ENCODE results near the gene TBC1D22A. TPM values are rescaled to one million over a fixed set of nuclear protein-coding genes. Genes with fewer than 3 reads are reported as not detected.
A peak's percentile ranks its signal among the peaks of the same experiment; 100 is the strongest.

Gene TBC1D22A
- polyA plus RNA-seq, 4 donors: 17.7 to 26.4 (median 21.0) TPM

GRCh38 chr22:46830841-46831240 is 68.4 kb downstream of the TBC1D22A start:
- Histone ChIP-seq H3K4me3 (ENCODE audit: low read depth in 1 of 3, low read length in 3 of 3) (no peak overlapping the region), H3K27ac (ENCODE audit: low read depth in 1 of 3, low read length in 2 of 3) (no peak overlapping the region), H3K27me3 (ENCODE audit: control insufficient read depth in 3 of 3, insufficient read depth in 3 of 3, low read length in 3 of 3) (no peaks in the 10 kb centered on the region), H3K36me3 (ENCODE audit: control insufficient read depth in 3 of 3, insufficient read depth in 2 of 3, low read depth in 1 of 3, low read length in 3 of 3) (peaks cover 0 to 32% (median 0%) of the 10 kb centered on the region in 3 donors), H3K4me1 (ENCODE audit: control insufficient read depth in 3 of 3, insufficient read depth in 2 of 3, low read depth in 1 of 3, low read length in 2 of 3) (peaks cover 0 to 4% (median 0%) of the 10 kb centered on the region in 3 donors), H3K9me3 (ENCODE audit: control insufficient read depth in 2 of 2, insufficient read depth in 1 of 2, low read depth in 1 of 2, low read length in 1 of 2) (peaks cover 0 to 17% of the 10 kb centered on the region in 2 donors)
- FAIRE-seq (no peak), DNase-seq (no peak)
- WGBS, 3 donors: 88 to 92% (median 90%) methylated on average over 8 of the region's 8 CpGs

GRCh38 chr22:46833228-46833627 is 70.8 kb downstream of the TBC1D22A start:
- peaks cover 0 to 20% of the 10 kb centered on the region in 2 donors for H3K9me3 ChIP-seq (ENCODE audit: control insufficient read depth in 2 of 2, insufficient read depth in 1 of 2, low read depth in 1 of 2, low read length in 1 of 2)
- FAIRE-seq (no peak), DNase-seq (peak in 1 of 2 donors; percentile 37)
- peaks cover 0 to 4% (median 0%) of the 10 kb centered on the region in 3 donors for H3K4me1 ChIP-seq (ENCODE audit: control insufficient read depth in 3 of 3, insufficient read depth in 2 of 3, low read depth in 1 of 3, low read length in 2 of 3)
- no peaks in the 10 kb centered on the region for H3K27me3 ChIP-seq (ENCODE audit: control insufficient read depth in 3 of 3, insufficient read depth in 3 of 3, low read length in 3 of 3)
- H3K27ac ChIP-seq (ENCODE audit: low read depth in 1 of 3, low read length in 2 of 3): no peak overlapping the region
- WGBS, 3 donors: 64 to 82% (median 81%) methylated on average over 6 of the region's 6 CpGs
- no peak overlapping the region for H3K4me3 ChIP-seq (ENCODE audit: low read depth in 1 of 3, low read length in 3 of 3)
- H3K36me3 ChIP-seq (ENCODE audit: control insufficient read depth in 3 of 3, insufficient read depth in 2 of 3, low read depth in 1 of 3, low read length in 3 of 3): peaks cover 0 to 18% (median 0%) of the 10 kb centered on the region in 3 donors

GRCh38 chr22:46834021-46834737 is 71.7 kb downstream of the TBC1D22A start:
- Histone ChIP-seq H3K36me3 (ENCODE audit: control insufficient read depth in 3 of 3, insufficient read depth in 2 of 3, low read depth in 1 of 3, low read length in 3 of 3) (peaks cover 0 to 13% (median 0%) of the 10 kb centered on the region in 3 donors), H3K27me3 (ENCODE audit: control insufficient read depth in 3 of 3, insufficient read depth in 3 of 3, low read length in 3 of 3) (no peaks in the 10 kb centered on the region), H3K9me3 (ENCODE audit: control insufficient read depth in 2 of 2, insufficient read depth in 1 of 2, low read depth in 1 of 2, low read length in 1 of 2) (peaks cover 0 to 20% of the 10 kb centered on the region in 2 donors), H3K4me3 (ENCODE audit: low read depth in 1 of 3, low read length in 3 of 3) (no peak overlapping the region), H3K27ac (ENCODE audit: low read depth in 1 of 3, low read length in 2 of 3) (no peak overlapping the region), H3K4me1 (ENCODE audit: control insufficient read depth in 3 of 3, insufficient read depth in 2 of 3, low read depth in 1 of 3, low read length in 2 of 3) (peaks cover 0 to 1% (median 0%) of the 10 kb centered on the region in 3 donors)
- FAIRE-seq: no peak
- WGBS, 3 donors: 95 to 100% (median 100%) methylated on average over 1 of the region's 1 CpG
- DNase-seq: no peak

GRCh38 chr22:46835288-46835687 is 72.8 kb downstream of the TBC1D22A start:
- no peaks in the 10 kb centered on the region for H3K4me1 ChIP-seq (ENCODE audit: control insufficient read depth in 3 of 3, insufficient read depth in 2 of 3, low read depth in 1 of 3, low read length in 2 of 3)
- H3K36me3 ChIP-seq (ENCODE audit: control insufficient read depth in 3 of 3, insufficient read depth in 2 of 3, low read depth in 1 of 3, low read length in 3 of 3): peaks cover 0 to 11% (median 0%) of the 10 kb centered on the region in 3 donors
- FAIRE-seq (no peak), DNase-seq (no peak)
- H3K9me3 ChIP-seq (ENCODE audit: control insufficient read depth in 2 of 2, insufficient read depth in 1 of 2, low read depth in 1 of 2, low read length in 1 of 2): peaks cover 0 to 20% of the 10 kb centered on the region in 2 donors
- no peak overlapping the region for H3K27ac ChIP-seq (ENCODE audit: low read depth in 1 of 3, low read length in 2 of 3)
- H3K4me3 ChIP-seq (ENCODE audit: low read depth in 1 of 3, low read length in 3 of 3): no peak overlapping the region
- H3K27me3 ChIP-seq (ENCODE audit: control insufficient read depth in 3 of 3, insufficient read depth in 3 of 3, low read length in 3 of 3): no peaks in the 10 kb centered on the region
- 98 to 99% (median 99%) methylated on average over 2 of the region's 2 CpGs for WGBS, 3 donors

- Histone ChIP-seq H3K9me3 (ENCODE audit: control insufficient read depth in 2 of 2, insufficient read depth in 1 of 2, low read depth in 1 of 2, low read length in 1 of 2) (peaks cover 0 to 20% of the 10 kb centered on the region in 2 donors), H3K4me3 (ENCODE audit: low read depth in 1 of 3, low read length in 3 of 3) (no peak overlapping the region), H3K27me3 (ENCODE audit: control insufficient read depth in 3 of 3, insufficient read depth in 3 of 3, low read length in 3 of 3) (no peaks in the 10 kb centered on the region), H3K36me3 (ENCODE audit: control insufficient read depth in 3 of 3, insufficient read depth in 2 of 3, low read depth in 1 of 3, low read length in 3 of 3) (peaks cover 0 to 11% (median 0%) of the 10 kb centered on the region in 3 donors), H3K4me1 (ENCODE audit: control insufficient read depth in 3 of 3, insufficient read depth in 2 of 3, low read depth in 1 of 3, low read length in 2 of 3) (no peaks in the 10 kb centered on the region), H3K27ac (ENCODE audit: low read depth in 1 of 3, low read length in 2 of 3) (no peak overlapping the region)
- no peak for FAIRE-seq
- WGBS, 3 donors: 98 to 100% (median 100%) methylated on average over 2 of the region's 2 CpGs
- no peak for DNase-seq
Observed at GRCh38 chr22:46835693-46836092, 73.2 kb downstream of the TBC1D22A start.

- Histone ChIP-seq H3K4me1 (ENCODE audit: control insufficient read depth in 3 of 3, insufficient read depth in 2 of 3, low read depth in 1 of 3, low read length in 2 of 3) (no peaks in the 10 kb centered on the region), H3K4me3 (ENCODE audit: low read depth in 1 of 3, low read length in 3 of 3) (no peak overlapping the region), H3K36me3 (ENCODE audit: control insufficient read depth in 3 of 3, insufficient read depth in 2 of 3, low read depth in 1 of 3, low read length in 3 of 3) (peaks cover 0 to 3% (median 0%) of the 10 kb centered on the region in 3 donors), H3K27ac (ENCODE audit: low read depth in 1 of 3, low read length in 2 of 3) (no peak overlapping the region), H3K27me3 (ENCODE audit: control insufficient read depth in 3 of 3, insufficient read depth in 3 of 3, low read length in 3 of 3) (no peaks in the 10 kb centered on the region), H3K9me3 (ENCODE audit: control insufficient read depth in 2 of 2, insufficient read depth in 1 of 2, low read depth in 1 of 2, low read length in 1 of 2) (peaks cover 0 to 3% of the 10 kb centered on the region in 2 donors)
- WGBS, 3 donors: 93 to 97% (median 96%) methylated on average over 3 of the region's 3 CpGs
- DNase-seq (no peak), FAIRE-seq (no peak)
Observed at GRCh38 chr22:46841522-46841921, 79.1 kb downstream of the TBC1D22A start.

GRCh38 chr22:46842606-46843005 is 80.2 kb downstream of the TBC1D22A start:
- Histone ChIP-seq H3K27me3 (ENCODE audit: control insufficient read depth in 3 of 3, insufficient read depth in 3 of 3, low read length in 3 of 3) (no peaks in the 10 kb centered on the region), H3K36me3 (ENCODE audit: control insufficient read depth in 3 of 3, insufficient read depth in 2 of 3, low read depth in 1 of 3, low read length in 3 of 3) (peaks cover 0 to 3% (median 0%) of the 10 kb centered on the region in 3 donors), H3K27ac (ENCODE audit: low read depth in 1 of 3, low read length in 2 of 3) (no peak overlapping the region), H3K4me3 (ENCODE audit: low read depth in 1 of 3, low read length in 3 of 3) (no peak overlapping the region), H3K4me1 (ENCODE audit: control insufficient read depth in 3 of 3, insufficient read depth in 2 of 3, low read depth in 1 of 3, low read length in 2 of 3) (no peaks in the 10 kb centered on the region), H3K9me3 (ENCODE audit: control insufficient read depth in 2 of 2, insufficient read depth in 1 of 2, low read depth in 1 of 2, low read length in 1 of 2) (no peaks in the 10 kb centered on the region)
- 88 to 92% (median 91%) methylated on average over 11 of the region's 11 CpGs for WGBS, 3 donors
- DNase-seq (no peak), FAIRE-seq (no peak)

- H3K9me3 ChIP-seq (ENCODE audit: control insufficient read depth in 2 of 2, insufficient read depth in 1 of 2, low read depth in 1 of 2, low read length in 1 of 2): no peaks in the 10 kb centered on the region
- H3K4me1 ChIP-seq (ENCODE audit: control insufficient read depth in 3 of 3, insufficient read depth in 2 of 3, low read depth in 1 of 3, low read length in 2 of 3): no peaks in the 10 kb centered on the region
- H3K27me3 ChIP-seq (ENCODE audit: control insufficient read depth in 3 of 3, insufficient read depth in 3 of 3, low read length in 3 of 3): no peaks in the 10 kb centered on the region
- no peak overlapping the region for H3K4me3 ChIP-seq (ENCODE audit: low read depth in 1 of 3, low read length in 3 of 3)
- FAIRE-seq (no peak), DNase-seq (no peak)
- peaks cover 0 to 3% (median 0%) of the 10 kb centered on the region in 3 donors for H3K36me3 ChIP-seq (ENCODE audit: control insufficient read depth in 3 of 3, insufficient read depth in 2 of 3, low read depth in 1 of 3, low read length in 3 of 3)
- no peak overlapping the region for H3K27ac ChIP-seq (ENCODE audit: low read depth in 1 of 3, low read length in 2 of 3)
- 74 to 77% (median 75%) methylated on average over 10 of the region's 10 CpGs for WGBS, 3 donors
Observed at GRCh38 chr22:46843821-46844255, 81.4 kb downstream of the TBC1D22A start.
